Ishikawa (cell line): ENCODE measurements around the gene COL12A1.

ENCODE experiments used
- CEBPB ChIP-seq: IDR thresholded peaks from 2 replicates; pipeline ENCODE4 v1.6.1; 2012
- CREB1 ChIP-seq: IDR thresholded peaks from 2 replicates; pipeline ENCODE4 v1.6.1; 2012; ENCODE audit warnings: low read depth
- EGR1 ChIP-seq: IDR thresholded peaks from 2 replicates; pipeline ENCODE4 v1.6.1; 2012
- EP300 ChIP-seq: IDR thresholded peaks from 2 replicates; pipeline ENCODE4 v1.6.1; 2012; ENCODE audit warnings: borderline replicate concordance
- FOXM1 ChIP-seq: IDR thresholded peaks from 2 replicates; pipeline ENCODE4 v1.6.1; 2012; ENCODE audit warnings: low read depth, borderline replicate concordance
- NFIC ChIP-seq: IDR thresholded peaks from 2 replicates; pipeline ENCODE4 v1.6.1; 2012
- RAD21 ChIP-seq: IDR thresholded peaks from 2 replicates; pipeline ENCODE4 v1.6.1; 2012; ENCODE audit warnings: low read depth
- TAF1 ChIP-seq: IDR thresholded peaks from 2 replicates; pipeline ENCODE4 v1.6.1; 2012; ENCODE audit warnings: low read depth, mild to moderate bottlenecking
- TCF12 ChIP-seq: IDR thresholded peaks from 2 replicates; pipeline ENCODE4 v1.6.1; 2012; ENCODE audit warnings: low read depth
- TEAD4 ChIP-seq: IDR thresholded peaks from 2 replicates; pipeline ENCODE4 v1.6.1; 2012
- YY1 ChIP-seq: IDR thresholded peaks from 2 replicates; pipeline ENCODE4 v1.6.1; 2012; ENCODE audit warnings: low read depth
- ZBTB7A ChIP-seq: IDR thresholded peaks from 2 replicates; pipeline ENCODE4 v1.6.1; 2012; ENCODE audit warnings: low read depth
- TF ChIP-seq, protein P1 (sequence below): IDR thresholded peaks from 2 replicates; pipeline ENCODE4 v1.6.1; 2012
- TF ChIP-seq, protein P2 (sequence below): IDR thresholded peaks from 2 replicates; pipeline ENCODE4 v1.6.1; 2012
- TF ChIP-seq, protein P3 (sequence below): IDR thresholded peaks from 2 replicates; pipeline ENCODE4 v1.6.1; 2012; ENCODE audit warnings: low read depth, mild to moderate bottlenecking

COL12A1 gene

GRCh38 chr6:75149240-75149639 lies 56.6 kb downstream of the COL12A1 start:
- no peak for TF ChIP-seq CREB1
- no peak for TF ChIP-seq TAF1
- TF ChIP-seq NFIC = no peak
- TF ChIP-seq EGR1 = no peak
- TF ChIP-seq, protein P1, sequence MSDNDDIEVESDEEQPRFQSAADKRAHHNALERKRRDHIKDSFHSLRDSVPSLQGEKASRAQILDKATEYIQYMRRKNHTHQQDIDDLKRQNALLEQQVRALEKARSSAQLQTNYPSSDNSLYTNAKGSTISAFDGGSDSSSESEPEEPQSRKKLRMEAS = no peak
- no peak for TF ChIP-seq RAD21
- TF ChIP-seq ZBTB7A = no peak
- TF ChIP-seq CEBPB = no peak
- no peak for TF ChIP-seq TEAD4

GRCh38 chr6:75147512-75147911 lies 58.3 kb downstream of the COL12A1 start:
- TF ChIP-seq NFIC (no peak), RAD21 (no peak), CREB1 (no peak), ZBTB7A (no peak), EP300 (no peak), TAF1 (no peak), FOXM1 (no peak), YY1 (no peak), TEAD4 (no peak), TCF12 (no peak), CEBPB (no peak), EGR1 (no peak)
- TF ChIP-seq, protein P1 = no peak
- TF ChIP-seq, protein P2, sequence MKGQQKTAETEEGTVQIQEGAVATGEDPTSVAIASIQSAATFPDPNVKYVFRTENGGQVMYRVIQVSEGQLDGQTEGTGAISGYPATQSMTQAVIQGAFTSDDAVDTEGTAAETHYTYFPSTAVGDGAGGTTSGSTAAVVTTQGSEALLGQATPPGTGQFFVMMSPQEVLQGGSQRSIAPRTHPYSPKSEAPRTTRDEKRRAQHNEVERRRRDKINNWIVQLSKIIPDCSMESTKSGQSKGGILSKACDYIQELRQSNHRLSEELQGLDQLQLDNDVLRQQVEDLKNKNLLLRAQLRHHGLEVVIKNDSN = no peak
- TF ChIP-seq, protein P3, sequence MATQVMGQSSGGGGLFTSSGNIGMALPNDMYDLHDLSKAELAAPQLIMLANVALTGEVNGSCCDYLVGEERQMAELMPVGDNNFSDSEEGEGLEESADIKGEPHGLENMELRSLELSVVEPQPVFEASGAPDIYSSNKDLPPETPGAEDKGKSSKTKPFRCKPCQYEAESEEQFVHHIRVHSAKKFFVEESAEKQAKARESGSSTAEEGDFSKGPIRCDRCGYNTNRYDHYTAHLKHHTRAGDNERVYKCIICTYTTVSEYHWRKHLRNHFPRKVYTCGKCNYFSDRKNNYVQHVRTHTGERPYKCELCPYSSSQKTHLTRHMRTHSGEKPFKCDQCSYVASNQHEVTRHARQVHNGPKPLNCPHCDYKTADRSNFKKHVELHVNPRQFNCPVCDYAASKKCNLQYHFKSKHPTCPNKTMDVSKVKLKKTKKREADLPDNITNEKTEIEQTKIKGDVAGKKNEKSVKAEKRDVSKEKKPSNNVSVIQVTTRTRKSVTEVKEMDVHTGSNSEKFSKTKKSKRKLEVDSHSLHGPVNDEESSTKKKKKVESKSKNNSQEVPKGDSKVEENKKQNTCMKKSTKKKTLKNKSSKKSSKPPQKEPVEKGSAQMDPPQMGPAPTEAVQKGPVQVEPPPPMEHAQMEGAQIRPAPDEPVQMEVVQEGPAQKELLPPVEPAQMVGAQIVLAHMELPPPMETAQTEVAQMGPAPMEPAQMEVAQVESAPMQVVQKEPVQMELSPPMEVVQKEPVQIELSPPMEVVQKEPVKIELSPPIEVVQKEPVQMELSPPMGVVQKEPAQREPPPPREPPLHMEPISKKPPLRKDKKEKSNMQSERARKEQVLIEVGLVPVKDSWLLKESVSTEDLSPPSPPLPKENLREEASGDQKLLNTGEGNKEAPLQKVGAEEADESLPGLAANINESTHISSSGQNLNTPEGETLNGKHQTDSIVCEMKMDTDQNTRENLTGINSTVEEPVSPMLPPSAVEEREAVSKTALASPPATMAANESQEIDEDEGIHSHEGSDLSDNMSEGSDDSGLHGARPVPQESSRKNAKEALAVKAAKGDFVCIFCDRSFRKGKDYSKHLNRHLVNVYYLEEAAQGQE = no peak

GRCh38 chr6:75145976-75146375 lies 59.9 kb downstream of the COL12A1 start:
- TF ChIP-seq RAD21 (no peak), EP300 (no peak), TEAD4 (no peak), CEBPB (no peak), ZBTB7A (no peak), TAF1 (no peak), FOXM1 (no peak), CREB1 (no peak), TCF12 (no peak), EGR1 (no peak), YY1 (no peak), NFIC (no peak)
- TF ChIP-seq, protein P1 = no peak
- TF ChIP-seq, protein P3 = no peak
- TF ChIP-seq, protein P2 = no peak

DNA sequence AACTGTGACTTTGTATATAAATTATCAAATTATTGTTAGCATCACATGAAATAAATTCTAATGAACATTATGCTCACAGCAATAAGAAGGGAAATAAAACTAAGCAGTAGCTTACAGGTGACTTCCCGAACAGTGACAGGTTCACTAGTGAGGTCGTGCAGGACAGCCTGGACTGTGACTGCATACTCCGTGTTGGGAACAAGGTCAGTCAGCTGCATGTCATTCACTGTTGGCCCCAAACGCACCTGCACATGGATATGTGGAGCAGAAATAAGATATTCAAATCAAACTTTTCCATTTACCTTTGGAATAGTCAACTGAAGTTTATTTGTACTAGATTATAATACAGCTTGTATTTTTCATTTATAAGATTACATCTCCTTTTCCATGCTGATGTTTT lies 60.6 kb downstream of the COL12A1 start:
- TF ChIP-seq, protein P1 = no peak
- no peak for TF ChIP-seq RAD21
- TF ChIP-seq EP300 = no peak
- no peak for TF ChIP-seq YY1
- no peak for TF ChIP-seq TCF12
- no peak for TF ChIP-seq TEAD4
- TF ChIP-seq CREB1 = no peak
- TF ChIP-seq FOXM1 = no peak
- no peak for TF ChIP-seq TAF1
- TF ChIP-seq, protein P3 = no peak
- no peak for TF ChIP-seq CEBPB
- TF ChIP-seq, protein P2 = no peak
